Measurements from ENCODE around the gene SEC31B.

DNA sequence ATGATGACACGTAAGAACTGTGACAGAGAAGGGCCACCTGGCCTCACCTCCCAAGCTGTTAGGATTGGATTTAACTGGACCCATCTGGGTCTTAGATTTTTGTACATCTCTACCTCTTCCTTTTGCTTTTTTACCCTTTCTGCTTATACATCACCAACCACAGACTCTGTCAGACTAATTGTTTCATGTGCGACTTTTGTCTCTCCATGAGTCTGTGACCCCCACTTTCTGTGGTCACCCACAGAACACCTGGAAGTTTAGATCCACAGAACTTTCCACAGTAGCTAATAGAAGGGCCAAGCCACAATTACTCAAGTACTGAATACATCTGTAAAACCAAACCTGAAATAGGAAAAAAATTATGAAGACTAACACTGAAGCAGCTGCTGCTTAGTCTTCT is 23.1 kb downstream of the SEC31B start:
- TF ChIP-seq, protein P1, sequence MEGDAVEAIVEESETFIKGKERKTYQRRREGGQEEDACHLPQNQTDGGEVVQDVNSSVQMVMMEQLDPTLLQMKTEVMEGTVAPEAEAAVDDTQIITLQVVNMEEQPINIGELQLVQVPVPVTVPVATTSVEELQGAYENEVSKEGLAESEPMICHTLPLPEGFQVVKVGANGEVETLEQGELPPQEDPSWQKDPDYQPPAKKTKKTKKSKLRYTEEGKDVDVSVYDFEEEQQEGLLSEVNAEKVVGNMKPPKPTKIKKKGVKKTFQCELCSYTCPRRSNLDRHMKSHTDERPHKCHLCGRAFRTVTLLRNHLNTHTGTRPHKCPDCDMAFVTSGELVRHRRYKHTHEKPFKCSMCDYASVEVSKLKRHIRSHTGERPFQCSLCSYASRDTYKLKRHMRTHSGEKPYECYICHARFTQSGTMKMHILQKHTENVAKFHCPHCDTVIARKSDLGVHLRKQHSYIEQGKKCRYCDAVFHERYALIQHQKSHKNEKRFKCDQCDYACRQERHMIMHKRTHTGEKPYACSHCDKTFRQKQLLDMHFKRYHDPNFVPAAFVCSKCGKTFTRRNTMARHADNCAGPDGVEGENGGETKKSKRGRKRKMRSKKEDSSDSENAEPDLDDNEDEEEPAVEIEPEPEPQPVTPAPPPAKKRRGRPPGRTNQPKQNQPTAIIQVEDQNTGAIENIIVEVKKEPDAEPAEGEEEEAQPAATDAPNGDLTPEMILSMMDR (IDR thresholded peaks at IDR 0.05), result no peak
- TF ChIP-seq POLR2A (IDR thresholded peaks at IDR 0.05), result no peak

All from testis (tissue), 2 donors.